CD4-positive, CD25-positive, alpha-beta regulatory T cell (primary cell): Measurements from ENCODE around the gene HMCN1. TPM values are rescaled to one million over a fixed set of nuclear protein-coding genes. Genes with fewer than 3 reads are reported as not detected.
A peak's percentile ranks its signal among the peaks of the same experiment; 100 is the strongest.

Experiments used
- ATAC-seq, 2 donors: fragments of 150-1000 bp; cut with Tn5 transposase; one replicate each; pipeline ENCODE4 v1.10.0; 2021; ENCODE audit warnings: low read depth in 2 of 2, moderate number of reproducible peaks in 2 of 2, moderate library complexity in 1 of 2
- DNase-seq, 3 donors: peaks; one replicate each; pipeline versions ENCODE4 v3.0.0 to v3.0.0-alpha.2; 2012 to 2022; ENCODE audit warnings: mixed read lengths in 1 of 3
- H3K27ac ChIP-seq: one replicate; pipeline ENCODE4 v1.7.0; 2013; ENCODE audit warnings: mild to moderate bottlenecking, low read length; ENCODE audit not compliant: insufficient read depth, poor library complexity, severe bottlenecking
- H3K27me3 ChIP-seq: one replicate; pipeline ENCODE4 v1.7.0; 2013; ENCODE audit warnings: low read length; ENCODE audit not compliant: control insufficient read depth, insufficient read depth
- H3K36me3 ChIP-seq: one replicate; pipeline ENCODE4 v1.7.0; 2013; ENCODE audit warnings: mild to moderate bottlenecking, low read length, moderate library complexity; ENCODE audit not compliant: control insufficient read depth, insufficient read depth
- H3K4me1 ChIP-seq: 2 replicates; pipeline ENCODE4 v1.7.0; 2013; ENCODE audit warnings: mild to moderate bottlenecking, low read length; ENCODE audit not compliant: insufficient read depth, control insufficient read depth, poor library complexity, severe bottlenecking
- H3K4me3 ChIP-seq: one replicate; pipeline ENCODE4 v1.7.0; 2013; ENCODE audit warnings: low read depth, mild to moderate bottlenecking, low read length, moderate library complexity
- H3K9me3 ChIP-seq, 2 experiments: 1 replicate in 1 of 2; 2 replicates in 1 of 2; pipeline ENCODE4 v1.7.0; 2013; ENCODE audit warnings: low read length in 2 of 2, mild to moderate bottlenecking in 1 of 2, moderate library complexity in 1 of 2; ENCODE audit not compliant: control insufficient read depth in 2 of 2
- H3K27ac Mint-ChIP-seq, 3 donors: one replicate each; pipeline ENCODE4 v1.8.0; 2020 to 2022; ENCODE audit warnings: mild to moderate bottlenecking in 3 of 3, mixed read lengths in 3 of 3, moderate library complexity in 2 of 3
- H3K27me3 Mint-ChIP-seq: one replicate; pipeline ENCODE4 v1.8.0; 2022; ENCODE audit warnings: mild to moderate bottlenecking, mixed read lengths
- H3K36me3 Mint-ChIP-seq: one replicate; pipeline ENCODE4 v1.8.0; 2020; ENCODE audit warnings: mixed read lengths
- H3K4me1 Mint-ChIP-seq, 4 donors: one replicate each; pipeline ENCODE4 v1.8.0; 2020 to 2022; ENCODE audit warnings: mixed read lengths in 4 of 4, mild to moderate bottlenecking in 1 of 4
- H3K4me3 Mint-ChIP-seq, 4 donors: one replicate each; pipeline ENCODE4 v1.8.0; 2020 to 2022; ENCODE audit warnings: mild to moderate bottlenecking in 4 of 4, mixed read lengths in 4 of 4, moderate library complexity in 3 of 4
- H3K9me3 Mint-ChIP-seq, 7 donors: one replicate each; pipeline ENCODE4 v1.8.0; 2020 to 2022; ENCODE audit warnings: mixed read lengths in 7 of 7, mild to moderate bottlenecking in 3 of 7, moderate library complexity in 2 of 7
- polyA plus RNA-seq, 4 donors: library from polyadenylated mRNA; unstranded; fragments of 300-500 nt; fragmentation: Illumina TruSeq; gene quantifications; one replicate each; pipeline ENCODE4 v1.2.3, GENCODE V29; 2021
- total RNA-seq: library from RNA; stranded (reverse); gene quantifications from one replicate; pipeline ENCODE4 v1.2.3, GENCODE V29; 2022

The HMCN1 gene
- total and polyA plus RNA-seq, 5 donors from 2014 or later = 0.07 to 0.81 (median 0.58) TPM; not detected in 1

- H3K4me3 Mint-ChIP-seq = no peak overlapping the region
- no peaks in the 10 kb centered on the region for H3K27me3 Mint-ChIP-seq
- no peaks in the 10 kb centered on the region for H3K9me3 ChIP-seq
- no peak overlapping the region for H3K4me3 ChIP-seq
- H3K4me1 ChIP-seq = no peaks in the 10 kb centered on the region
- peaks cover 3% of the 10 kb centered on the region for H3K36me3 Mint-ChIP-seq
- no peak overlapping the region for H3K27ac ChIP-seq
- no peaks in the 10 kb centered on the region for H3K4me1 Mint-ChIP-seq
- H3K9me3 Mint-ChIP-seq = no peaks in the 10 kb centered on the region
- DNase-seq = no peak
- no peaks in the 10 kb centered on the region for H3K36me3 ChIP-seq
- no peaks in the 10 kb centered on the region for H3K27me3 ChIP-seq
- H3K27ac Mint-ChIP-seq = no peak overlapping the region
- ATAC-seq = no peak
Measured at GRCh38 chr1:186046437-186047211, 312.4 kb downstream of the HMCN1 start.

DNA sequence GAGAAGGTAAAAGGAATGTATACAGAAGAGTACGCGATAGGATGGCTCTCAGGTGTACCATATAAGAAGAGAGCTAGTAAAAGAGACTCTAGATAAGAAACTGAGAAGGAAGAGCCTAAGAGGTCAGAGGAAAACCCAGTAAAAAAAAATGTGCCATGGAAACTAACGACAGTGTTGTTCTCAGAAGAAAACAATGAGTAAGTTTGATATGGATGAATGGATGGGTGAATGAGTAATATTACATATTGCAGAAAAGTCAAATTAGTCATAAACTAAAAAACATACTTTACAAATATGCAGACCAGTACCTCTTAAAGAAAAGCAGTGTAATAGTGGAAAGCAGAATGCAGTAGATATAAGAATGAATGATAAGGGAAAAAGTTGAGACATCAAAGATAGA lies 316.2 kb downstream of the HMCN1 start:
- DNase-seq (no peak), ATAC-seq (no peak)
- Mint-ChIP-seq H3K27ac (no peak overlapping the region), H3K36me3 (peaks cover 3% of the 10 kb centered on the region), H3K27me3 (no peaks in the 10 kb centered on the region), H3K4me1 (no peaks in the 10 kb centered on the region), H3K9me3 (no peaks in the 10 kb centered on the region), H3K4me3 (no peak overlapping the region)
- Histone ChIP-seq H3K4me3 (no peak overlapping the region), H3K36me3 (no peaks in the 10 kb centered on the region), H3K27me3 (no peaks in the 10 kb centered on the region), H3K9me3 (no peaks in the 10 kb centered on the region), H3K4me1 (no peaks in the 10 kb centered on the region), H3K27ac (no peak overlapping the region)

GRCh38 chr1:186054003-186054402 lies 319.8 kb downstream of the HMCN1 start:
- Histone ChIP-seq H3K27ac (no peak overlapping the region), H3K36me3 (no peaks in the 10 kb centered on the region), H3K4me1 (no peaks in the 10 kb centered on the region), H3K4me3 (no peak overlapping the region), H3K27me3 (no peaks in the 10 kb centered on the region), H3K9me3 (no peaks in the 10 kb centered on the region)
- H3K4me1 Mint-ChIP-seq = no peaks in the 10 kb centered on the region
- ATAC-seq (no peak), DNase-seq (no peak)
- H3K27me3 Mint-ChIP-seq = no peaks in the 10 kb centered on the region
- H3K27ac Mint-ChIP-seq = peak overlapping the region in 1 of 3 donors; percentile 32
- H3K36me3 Mint-ChIP-seq = no peaks in the 10 kb centered on the region
- no peak overlapping the region for H3K4me3 Mint-ChIP-seq
- H3K9me3 Mint-ChIP-seq = no peaks in the 10 kb centered on the region

GRCh38 chr1:186054932-186055331 lies 320.7 kb downstream of the HMCN1 start:
- no peak overlapping the region for H3K4me3 ChIP-seq
- no peaks in the 10 kb centered on the region for H3K4me1 Mint-ChIP-seq
- H3K27ac Mint-ChIP-seq = no peak overlapping the region
- H3K36me3 ChIP-seq = no peaks in the 10 kb centered on the region
- no peak overlapping the region for H3K4me3 Mint-ChIP-seq
- H3K27ac ChIP-seq = no peak overlapping the region
- H3K36me3 Mint-ChIP-seq = no peaks in the 10 kb centered on the region
- H3K4me1 ChIP-seq = no peaks in the 10 kb centered on the region
- ATAC-seq (no peak), DNase-seq (no peak)
- no peaks in the 10 kb centered on the region for H3K9me3 ChIP-seq
- no peaks in the 10 kb centered on the region for H3K27me3 ChIP-seq
- no peaks in the 10 kb centered on the region for H3K27me3 Mint-ChIP-seq
- H3K9me3 Mint-ChIP-seq = no peaks in the 10 kb centered on the region

- ATAC-seq (no peak), DNase-seq (no peak)
- H3K4me1 ChIP-seq = no peaks in the 10 kb centered on the region
- no peaks in the 10 kb centered on the region for H3K9me3 Mint-ChIP-seq
- no peak overlapping the region for H3K27ac Mint-ChIP-seq
- no peaks in the 10 kb centered on the region for H3K36me3 Mint-ChIP-seq
- H3K27me3 Mint-ChIP-seq = peaks cover 4% of the 10 kb centered on the region
- H3K27me3 ChIP-seq = no peaks in the 10 kb centered on the region
- H3K4me1 Mint-ChIP-seq = peaks cover 0 to 4% (median 0%) of the 10 kb centered on the region in 4 donors
- no peak overlapping the region for H3K4me3 ChIP-seq
- H3K4me3 Mint-ChIP-seq = no peak overlapping the region
- no peaks in the 10 kb centered on the region for H3K9me3 ChIP-seq
- H3K36me3 ChIP-seq = no peaks in the 10 kb centered on the region
- no peak overlapping the region for H3K27ac ChIP-seq
Measured at GRCh38 chr1:186055846-186056245, 321.7 kb downstream of the HMCN1 start.

DNA sequence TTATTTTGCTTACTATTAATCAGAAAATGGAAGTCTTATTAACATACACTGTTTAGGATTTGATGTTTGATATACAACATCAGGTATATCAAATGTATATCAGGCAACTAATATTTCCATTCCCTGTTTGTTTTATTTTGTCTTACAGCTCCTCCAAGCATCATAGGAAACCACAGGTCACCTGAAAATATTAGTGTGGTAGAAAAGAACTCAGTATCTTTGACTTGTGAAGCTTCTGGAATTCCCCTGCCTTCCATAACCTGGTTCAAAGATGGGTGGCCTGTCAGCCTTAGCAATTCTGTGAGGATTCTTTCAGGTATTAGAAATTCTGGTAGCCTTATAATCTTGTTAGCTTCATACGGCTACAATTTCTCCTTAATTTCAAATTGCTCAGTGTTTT lies 322.9 kb downstream of the HMCN1 start:
- H3K9me3 Mint-ChIP-seq = no peaks in the 10 kb centered on the region
- H3K9me3 ChIP-seq = no peaks in the 10 kb centered on the region
- ATAC-seq (no peak), DNase-seq (no peak)
- H3K27ac ChIP-seq = no peak overlapping the region
- peaks cover 0 to 4% (median 0%) of the 10 kb centered on the region in 4 donors for H3K4me1 Mint-ChIP-seq
- no peak overlapping the region for H3K27ac Mint-ChIP-seq
- H3K36me3 Mint-ChIP-seq = no peaks in the 10 kb centered on the region
- H3K27me3 ChIP-seq = no peaks in the 10 kb centered on the region
- no peak overlapping the region for H3K4me3 ChIP-seq
- peaks cover 4% of the 10 kb centered on the region for H3K27me3 Mint-ChIP-seq
- no peaks in the 10 kb centered on the region for H3K36me3 ChIP-seq
- H3K4me3 Mint-ChIP-seq = no peak overlapping the region
- no peaks in the 10 kb centered on the region for H3K4me1 ChIP-seq

GRCh38 chr1:186059311-186059710 lies 325.1 kb downstream of the HMCN1 start:
- no peaks in the 10 kb centered on the region for H3K36me3 ChIP-seq
- no peaks in the 10 kb centered on the region for H3K4me1 ChIP-seq
- Mint-ChIP-seq H3K27ac (no peak overlapping the region), H3K4me3 (no peak overlapping the region), H3K4me1 (peaks cover 0 to 4% (median 0%) of the 10 kb centered on the region in 4 donors), H3K9me3 (no peaks in the 10 kb centered on the region), H3K27me3 (peaks cover 4% of the 10 kb centered on the region), H3K36me3 (no peaks in the 10 kb centered on the region)
- DNase-seq = no peak
- H3K4me3 ChIP-seq = no peak overlapping the region
- no peak overlapping the region for H3K27ac ChIP-seq
- H3K27me3 ChIP-seq = no peaks in the 10 kb centered on the region
- H3K9me3 ChIP-seq = no peaks in the 10 kb centered on the region
- ATAC-seq = no peak

DNA sequence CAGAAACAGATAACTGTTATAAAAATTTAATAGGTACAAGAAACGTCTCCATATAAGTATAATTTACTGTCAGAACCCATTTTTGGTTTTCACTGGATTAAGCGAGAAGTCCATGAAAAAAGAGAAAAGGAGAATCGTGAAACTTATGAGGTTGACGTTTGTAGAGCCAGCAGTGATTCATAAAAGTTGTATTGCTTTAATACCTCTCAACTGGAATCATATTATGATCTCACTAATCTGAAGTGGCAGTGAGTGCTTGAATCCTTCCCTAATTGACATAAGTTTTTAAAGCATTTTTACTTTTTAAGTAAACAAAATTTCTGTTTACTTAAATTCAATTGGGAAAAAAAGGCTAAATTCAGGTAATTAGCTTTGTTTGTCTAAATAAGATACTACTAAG lies 325.6 kb downstream of the HMCN1 start:
- Mint-ChIP-seq H3K9me3 (no peaks in the 10 kb centered on the region), H3K4me1 (peaks cover 0 to 4% (median 0%) of the 10 kb centered on the region in 4 donors), H3K27ac (no peak overlapping the region), H3K27me3 (peaks cover 4% of the 10 kb centered on the region), H3K4me3 (no peak overlapping the region), H3K36me3 (no peaks in the 10 kb centered on the region)
- Histone ChIP-seq H3K4me3 (no peak overlapping the region), H3K27me3 (no peaks in the 10 kb centered on the region), H3K4me1 (no peaks in the 10 kb centered on the region), H3K27ac (no peak overlapping the region), H3K9me3 (no peaks in the 10 kb centered on the region), H3K36me3 (no peaks in the 10 kb centered on the region)
- DNase-seq = no peak
- no peak for ATAC-seq
